Lower lobe of right lung (tissue), 2 donors: ENCODE results near the gene NTM. TPM values are rescaled to one million over a fixed set of nuclear protein-coding genes. Genes with fewer than 3 reads are reported as not detected.
"Not testable (repeated sequence)": the region's sequence is repeated elsewhere in the genome, so short reads cannot be mapped to it uniquely, and the experiment has no call there.

ENCODE experiments used
- ATAC-seq, 2 donors: fragments of 200-7000 bp; cut with Tn5 transposase; one replicate each; pipeline ENCODE4 v1.9.1; 2020 to 2022; ENCODE audit warnings: mild to moderate bottlenecking in 2 of 2, moderate library complexity in 2 of 2
- DNase-seq: peaks from one replicate; pipeline ENCODE4 v3.0.0-alpha.2; 2020
- H3K27ac ChIP-seq: fragments of 200-600 bp; one replicate; pipeline ENCODE4 v1.8.0; 2022
- H3K27me3 ChIP-seq: fragments of 200-600 bp; one replicate; pipeline ENCODE4 v1.8.0; 2022; ENCODE audit warnings: low read depth
- H3K36me3 ChIP-seq: fragments of 200-600 bp; one replicate; pipeline ENCODE4 v1.8.0; 2022; ENCODE audit warnings: mild to moderate bottlenecking
- H3K4me1 ChIP-seq: fragments of 200-600 bp; one replicate; pipeline ENCODE4 v1.8.0; 2022
- H3K4me3 ChIP-seq: fragments of 200-600 bp; one replicate; pipeline ENCODE4 v1.8.0; 2022; ENCODE audit warnings: mild to moderate bottlenecking
- H3K9me3 ChIP-seq: fragments of 200-600 bp; one replicate; pipeline ENCODE4 v1.8.0; 2022
- intact Hi-C: fragments of 100-400 bp; cut with DNase I; formaldehyde crosslinking; loops from one replicate; pipeline ENCODE4 v1.11.0; 2022
- total RNA-seq: library from RNA; stranded (reverse); fragmentation: NEBNext Ultra II Directional; extraction: Animal tissue kit (Norgen Biotek cat#: 25700); gene quantifications from one replicate; pipeline ENCODE4 v1.2.1, GENCODE V29; 2021
- TF ChIP-seq, protein P1 (sequence below): fragments of 200-600 bp; IDR thresholded peaks from one replicate; pipeline ENCODE4 v1.8.0; 2022; ENCODE audit warnings: antibody characterized with exemption, mild to moderate bottlenecking
- donor health status: DM: no; HTN: yes; CAD: no; lungs with severe emphysema.

NTM gene
- total RNA-seq, 1 donor from 2014 or later, result 2.3 TPM

DNA sequence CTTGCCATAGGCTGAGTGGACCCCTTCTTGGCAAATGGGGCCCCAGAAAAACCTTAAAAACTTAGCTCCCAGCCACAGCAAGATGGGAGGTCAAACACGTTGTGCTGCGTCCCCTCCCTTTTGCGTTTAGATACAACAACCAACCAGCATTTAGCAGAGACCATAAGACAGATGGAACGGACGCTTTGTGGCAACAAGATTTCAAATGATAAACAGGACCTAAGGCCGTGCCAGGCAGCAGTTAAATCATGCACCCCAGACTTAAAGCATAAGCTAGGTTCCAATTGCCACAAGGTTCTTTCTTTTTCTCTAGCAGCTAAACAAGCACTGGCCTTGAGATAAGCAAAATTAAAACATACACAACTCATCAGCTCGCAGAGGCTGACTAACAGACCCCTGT lies 39.4 kb upstream of the NTM start:
- TF ChIP-seq, protein P1, sequence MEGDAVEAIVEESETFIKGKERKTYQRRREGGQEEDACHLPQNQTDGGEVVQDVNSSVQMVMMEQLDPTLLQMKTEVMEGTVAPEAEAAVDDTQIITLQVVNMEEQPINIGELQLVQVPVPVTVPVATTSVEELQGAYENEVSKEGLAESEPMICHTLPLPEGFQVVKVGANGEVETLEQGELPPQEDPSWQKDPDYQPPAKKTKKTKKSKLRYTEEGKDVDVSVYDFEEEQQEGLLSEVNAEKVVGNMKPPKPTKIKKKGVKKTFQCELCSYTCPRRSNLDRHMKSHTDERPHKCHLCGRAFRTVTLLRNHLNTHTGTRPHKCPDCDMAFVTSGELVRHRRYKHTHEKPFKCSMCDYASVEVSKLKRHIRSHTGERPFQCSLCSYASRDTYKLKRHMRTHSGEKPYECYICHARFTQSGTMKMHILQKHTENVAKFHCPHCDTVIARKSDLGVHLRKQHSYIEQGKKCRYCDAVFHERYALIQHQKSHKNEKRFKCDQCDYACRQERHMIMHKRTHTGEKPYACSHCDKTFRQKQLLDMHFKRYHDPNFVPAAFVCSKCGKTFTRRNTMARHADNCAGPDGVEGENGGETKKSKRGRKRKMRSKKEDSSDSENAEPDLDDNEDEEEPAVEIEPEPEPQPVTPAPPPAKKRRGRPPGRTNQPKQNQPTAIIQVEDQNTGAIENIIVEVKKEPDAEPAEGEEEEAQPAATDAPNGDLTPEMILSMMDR, result no peak
- DNase-seq (no peak), ATAC-seq (no peak)
- intact Hi-C loops, result no loop called here
- no peaks in the 10 kb centered on the region for H3K4me1 ChIP-seq
- H3K4me3 ChIP-seq, result no peak overlapping the region
- no peak overlapping the region for H3K27ac ChIP-seq
- H3K9me3 ChIP-seq, result no peaks in the 10 kb centered on the region
- no peaks in the 10 kb centered on the region for H3K36me3 ChIP-seq
- H3K27me3 ChIP-seq, result peaks cover 3% of the 10 kb centered on the region

DNA sequence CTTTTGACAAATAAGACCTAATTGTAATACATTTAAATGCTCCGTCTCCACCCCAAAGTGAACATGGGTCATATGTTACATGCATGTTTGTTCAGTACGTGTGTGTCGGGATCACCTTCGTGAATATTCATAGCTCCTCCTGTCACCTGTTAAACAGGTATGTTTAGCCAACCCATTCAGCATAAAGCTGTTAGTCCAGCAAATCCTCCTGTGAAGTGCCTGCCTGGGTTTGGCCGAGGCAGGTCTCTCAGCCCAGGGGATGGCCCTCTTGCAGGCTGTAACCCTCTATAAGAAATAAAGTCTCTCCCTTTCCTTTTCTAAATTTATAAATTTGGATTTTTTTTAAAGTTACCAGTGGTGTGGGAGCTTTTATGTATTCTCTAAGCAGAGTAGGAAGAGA lies 38.9 kb upstream of the NTM start:
- H3K27ac ChIP-seq, result no peak overlapping the region
- ATAC-seq (peak in 1 of 2 donors; percentile 51), DNase-seq (no peak)
- H3K36me3 ChIP-seq, result no peaks in the 10 kb centered on the region
- TF ChIP-seq, protein P1, result no peak
- peaks cover under 1% of the 10 kb centered on the region for H3K27me3 ChIP-seq
- H3K4me3 ChIP-seq, result no peak overlapping the region
- intact Hi-C loops, result no loop called here
- H3K9me3 ChIP-seq, result no peaks in the 10 kb centered on the region
- H3K4me1 ChIP-seq, result no peaks in the 10 kb centered on the region

DNA sequence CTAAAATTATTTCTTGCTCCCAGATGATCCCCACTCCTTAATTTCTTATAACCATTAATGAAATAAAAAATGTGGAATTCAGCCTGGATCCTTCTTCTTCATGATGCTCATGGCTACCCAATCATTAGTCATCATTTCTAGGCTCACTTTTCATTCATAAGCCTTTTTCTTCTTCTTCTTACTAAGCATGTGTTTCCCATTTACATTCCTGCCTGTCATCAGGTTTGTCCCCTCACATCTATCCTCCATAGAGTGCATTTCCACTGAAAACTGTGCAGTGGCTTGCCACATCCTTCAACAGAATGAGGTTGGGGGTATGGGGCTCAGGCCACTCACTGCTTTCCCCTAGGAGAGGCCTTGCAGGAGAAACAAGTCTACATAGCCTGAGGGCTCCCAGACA lies 35.8 kb upstream of the NTM start:
- Histone ChIP-seq H3K27me3 (no peaks in the 10 kb centered on the region), H3K27ac (no peak overlapping the region), H3K4me3 (no peak overlapping the region), H3K36me3 (no peaks in the 10 kb centered on the region), H3K4me1 (no peaks in the 10 kb centered on the region), H3K9me3 (no peaks in the 10 kb centered on the region)
- intact Hi-C loops, result no loop called here
- TF ChIP-seq, protein P1, result no peak
- DNase-seq (no peak), ATAC-seq (no peak)

DNA sequence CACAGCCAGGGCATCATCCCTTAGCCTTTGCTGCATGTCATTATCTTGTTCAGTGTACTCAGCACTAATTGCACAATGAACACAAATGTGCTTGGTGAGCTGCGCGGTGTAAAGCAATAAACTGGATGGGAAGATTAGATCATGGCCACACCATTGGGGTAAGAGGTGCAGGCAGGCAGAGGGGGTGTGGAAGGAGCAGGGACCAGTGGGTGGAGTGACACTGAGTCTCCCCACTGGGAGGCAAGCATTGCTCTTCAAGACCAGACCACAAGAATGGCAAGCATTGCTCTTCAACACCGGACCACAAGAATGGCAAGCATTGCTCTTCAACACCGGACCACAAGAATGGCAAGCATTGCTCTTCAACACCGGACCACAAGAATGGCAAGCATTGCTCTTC lies 28.5 kb upstream of the NTM start:
- H3K27me3 ChIP-seq, intact Hi-C loops, H3K4me1 ChIP-seq, H3K27ac ChIP-seq, DNase-seq, H3K4me3 ChIP-seq, H3K9me3 ChIP-seq, H3K36me3 ChIP-seq: not testable (repeated sequence)
- peak in 1 of 2 donors; percentile 65 for ATAC-seq

DNA sequence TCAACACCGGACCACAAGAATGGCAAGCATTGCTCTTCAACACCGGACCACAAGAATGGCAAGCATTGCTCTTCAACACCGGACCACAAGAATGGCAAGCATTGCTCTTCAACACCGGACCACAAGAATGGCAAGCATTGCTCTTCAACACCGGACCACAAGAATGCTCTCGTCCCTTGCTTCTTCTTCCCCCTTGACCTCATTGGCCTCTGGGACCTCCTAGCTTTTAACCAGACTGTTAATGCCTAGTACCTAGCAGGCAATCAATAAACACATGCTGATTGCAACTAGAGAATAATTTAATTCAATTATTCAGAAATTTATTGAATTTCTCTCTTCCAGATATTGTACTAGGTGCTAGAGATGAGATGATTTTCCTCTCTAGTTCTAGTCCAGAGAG lies 28.0 kb upstream of the NTM start:
- H3K27ac ChIP-seq, H3K9me3 ChIP-seq, DNase-seq, H3K4me1 ChIP-seq, H3K27me3 ChIP-seq, ATAC-seq, H3K36me3 ChIP-seq, H3K4me3 ChIP-seq, intact Hi-C loops: not testable (repeated sequence)

DNA sequence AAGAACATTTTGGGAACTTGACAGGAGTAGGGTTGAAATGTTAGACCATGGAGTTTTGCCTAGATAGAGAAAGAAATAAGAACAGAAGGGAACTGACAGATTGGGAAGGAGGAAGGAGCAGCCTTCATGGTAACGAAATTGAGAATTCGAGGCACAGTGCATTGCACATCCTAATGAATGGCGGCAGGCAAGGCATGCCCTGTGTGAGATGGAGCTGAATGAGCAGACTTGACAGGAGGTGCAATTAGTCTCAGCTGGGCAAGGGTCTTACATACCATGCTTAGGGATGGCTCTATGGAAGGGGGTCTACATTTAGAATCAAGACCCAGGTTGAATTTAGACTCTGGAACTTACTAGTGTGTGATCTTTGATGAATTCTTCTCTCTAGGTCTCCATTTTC lies 25.0 kb upstream of the NTM start:
- Histone ChIP-seq H3K36me3 (no peaks in the 10 kb centered on the region), H3K4me3 (no peak overlapping the region), H3K27me3 (no peaks in the 10 kb centered on the region), H3K27ac (no peak overlapping the region), H3K9me3 (no peaks in the 10 kb centered on the region), H3K4me1 (no peaks in the 10 kb centered on the region)
- TF ChIP-seq, protein P1, result no peak
- no peak for ATAC-seq
- no peak for DNase-seq
- intact Hi-C loops, result no loop called here
